Measurements from ENCODE around the gene ST6GAL1. TPM values are rescaled to one million over a fixed set of nuclear protein-coding genes. Genes with fewer than 3 reads are reported as not detected.

Gene ST6GAL1
- total and polyA plus RNA-seq, 10 of the 15 experiments (the other 5 are each of a cell fraction or from before 2014, with no cell fraction given) = 74.2 to 248 (median 149) TPM

- Histone ChIP-seq H3K79me2 (ENCODE audit: control insufficient read depth, insufficient read depth, low read length) (peaks cover 5% of the 10 kb centered on the region), H3K36me3 (ENCODE audit: control insufficient read depth in 2 of 2, insufficient read depth in 2 of 2, low read length in 1 of 2) (peaks cover 37 to 57% of the 10 kb centered on the region in 2 experiments), H3K4me3 (no peak overlapping the region), H4K20me1 (ENCODE audit: control insufficient read depth, insufficient read depth) (0 out of 2 replicates have a peak, but pooled peaks cover 3% of the 10 kb centered on the region), H3K4me1 (ENCODE audit: control insufficient read depth, insufficient read depth, low read length) (no peaks in the 10 kb centered on the region), H2AFZ (ENCODE audit: control insufficient read depth, low read depth, low read length) (no peak overlapping the region), H3K9me3 (replicated peaks; ENCODE audit: control insufficient read depth, insufficient read depth, low read length) (no peaks in the 10 kb centered on the region; the same call in 2 of the 3 replicates), H3K9ac (ENCODE audit: control insufficient read depth, insufficient read depth, low read length) (no peak overlapping the region), H3K27me3 (replicated peaks in 1 of 2; ENCODE audit: control insufficient read depth in 2 of 2, insufficient read depth in 2 of 2, low read length in 1 of 2) (no peaks in the 10 kb centered on the region), H3K27ac (ENCODE audit: control insufficient read depth, insufficient read depth) (no peak overlapping the region), H3K4me2 (ENCODE audit: control insufficient read depth, insufficient read depth) (no peak overlapping the region)
- SMC1A ChIA-PET (ENCODE audit: uncharacterized antibody, unreplicated experiment) = interaction anchor here (1.2 kb wide), 1 partner anchor 46 kb away, joined by 4 read pairs; no protein-coding TSS in a partner anchor
- intact Hi-C loops (cut with micrococcal nuclease; ENCODE audit: unreplicated experiment) = no loop called here
- no TSS peak for BruUV-seq (replicated peaks)
- peak; percentile 11; the same call in 2 of the 3 replicates for ATAC-seq
- TF ChIP-seq PML (IDR thresholded peaks at IDR 0.05; ENCODE audit: low read length) (peak; percentile 18; the same call in 1 of the 2 replicates), POU2F2 (IDR thresholded peaks at IDR 0.05; ENCODE audit: borderline replicate concordance, low read depth, low read length) (no peak), POLR2AphosphoS2 (IDR thresholded peaks at IDR 0.05; ENCODE audit: low read depth, low read length) (peak; percentile 61; the same call in 1 of the 2 replicates)
- RAD21 ChIA-PET (ENCODE audit: unreplicated experiment) = no interaction called here
- DNase-seq (ENCODE audit: low read depth, low spot score) = no peak
- WGBS (ENCODE audit: insufficient coverage, insufficient replicate concordance, low lambda C conversion rate, missing lambda C conversion rate) = 22% methylated on average over 5 of the region's 5 CpGs
- in situ Hi-C loops (cut with MboI) = no loop called here
- POLR2A ChIA-PET = no interaction called here
- no peak for FAIRE-seq
- CTCF ChIA-PET = no interaction called here
Observed at GRCh38 chr3:187072511-187072910, 142.2 kb downstream of the ST6GAL1 start.

GRCh38 chr3:187073581-187074098, 143.3 kb downstream of the ST6GAL1 start:
- intact Hi-C loops (cut with micrococcal nuclease; ENCODE audit: unreplicated experiment) (no loop called here), in situ Hi-C loops (cut with MboI) (no loop called here)
- no peak for TF ChIP-seq HDAC6 (IDR thresholded peaks at IDR 0.05; ENCODE audit: unreplicated experiment)
- peak; percentile 43; the same call in 1 of the 2 replicates for TF ChIP-seq POLR2A (IDR thresholded peaks at IDR 0.05; ENCODE audit: low read depth, low read length)
- H3K27me3 ChIP-seq (replicated peaks in 1 of 2; ENCODE audit: control insufficient read depth in 2 of 2, insufficient read depth in 2 of 2, low read length in 1 of 2) = no peaks in the 10 kb centered on the region
- H4K20me1 ChIP-seq (ENCODE audit: control insufficient read depth, insufficient read depth) = 0 out of 2 replicates have a peak, but pooled peaks cover 3% of the 10 kb centered on the region
- no peak for FAIRE-seq
- no peaks in the 10 kb centered on the region; the same call in 2 of the 3 replicates for H3K9me3 ChIP-seq (replicated peaks; ENCODE audit: control insufficient read depth, insufficient read depth, low read length)
- H2AFZ ChIP-seq (ENCODE audit: control insufficient read depth, low read depth, low read length) = no peak overlapping the region
- peaks cover 37 to 63% of the 10 kb centered on the region in 2 experiments for H3K36me3 ChIP-seq (ENCODE audit: control insufficient read depth in 2 of 2, insufficient read depth in 2 of 2, low read length in 1 of 2)
- WGBS (ENCODE audit: insufficient coverage, insufficient replicate concordance, low lambda C conversion rate, missing lambda C conversion rate) = 98% methylated on average over 5 of the region's 5 CpGs
- H3K9ac ChIP-seq (ENCODE audit: control insufficient read depth, insufficient read depth, low read length) = no peak overlapping the region
- DNase-seq (ENCODE audit: low read depth, low spot score) = no peak
- no TSS peak for BruUV-seq (replicated peaks)
- SMC1A ChIA-PET (ENCODE audit: uncharacterized antibody, unreplicated experiment) = interaction anchor here (0.6 to 2.0 kb wide), 5 partner anchors 46 to 224 kb away, joined by 3 to 11 read pairs (median 4); no protein-coding TSS in a partner anchor
- peaks cover 4% of the 10 kb centered on the region for H3K79me2 ChIP-seq (ENCODE audit: control insufficient read depth, insufficient read depth, low read length)
- H3K4me3 ChIP-seq = no peak overlapping the region
- CTCF ChIA-PET = interaction anchor here (1.1 to 1.8 kb wide), 3 partner anchors 8 to 92 kb away, joined by 3 to 6 read pairs (median 4); no protein-coding TSS in a partner anchor
- H3K4me1 ChIP-seq (ENCODE audit: control insufficient read depth, insufficient read depth, low read length) = no peaks in the 10 kb centered on the region
- no peak overlapping the region for H3K27ac ChIP-seq (ENCODE audit: control insufficient read depth, insufficient read depth)
- POLR2A ChIA-PET = interaction anchor here (0.5 kb wide), 1 partner anchor 39 kb away, joined by 3 read pairs; no protein-coding TSS in a partner anchor
- RAD21 ChIA-PET (ENCODE audit: unreplicated experiment) = no interaction called here
- H3K4me2 ChIP-seq (ENCODE audit: control insufficient read depth, insufficient read depth) = no peak overlapping the region
- no peak for ATAC-seq

Data from GM12878 (cell line).